Activated CD8-positive, alpha-beta memory T cell treated with anti-CD3 and anti-CD28 coated beads, Interleukin-2, amount 50 U/mL, for 24 hours (primary cell): ENCODE results near the gene SGTA.
"Not testable (repeated sequence)": the region's sequence is repeated elsewhere in the genome, so short reads cannot be mapped to it uniquely, and the experiment has no call there.

ENCODE experiments used
- DNase-seq: peaks from one replicate; pipeline ENCODE4 v3.0.0-alpha.2; 2020; ENCODE audit errors: extremely low read depth

SGTA gene

DNA sequence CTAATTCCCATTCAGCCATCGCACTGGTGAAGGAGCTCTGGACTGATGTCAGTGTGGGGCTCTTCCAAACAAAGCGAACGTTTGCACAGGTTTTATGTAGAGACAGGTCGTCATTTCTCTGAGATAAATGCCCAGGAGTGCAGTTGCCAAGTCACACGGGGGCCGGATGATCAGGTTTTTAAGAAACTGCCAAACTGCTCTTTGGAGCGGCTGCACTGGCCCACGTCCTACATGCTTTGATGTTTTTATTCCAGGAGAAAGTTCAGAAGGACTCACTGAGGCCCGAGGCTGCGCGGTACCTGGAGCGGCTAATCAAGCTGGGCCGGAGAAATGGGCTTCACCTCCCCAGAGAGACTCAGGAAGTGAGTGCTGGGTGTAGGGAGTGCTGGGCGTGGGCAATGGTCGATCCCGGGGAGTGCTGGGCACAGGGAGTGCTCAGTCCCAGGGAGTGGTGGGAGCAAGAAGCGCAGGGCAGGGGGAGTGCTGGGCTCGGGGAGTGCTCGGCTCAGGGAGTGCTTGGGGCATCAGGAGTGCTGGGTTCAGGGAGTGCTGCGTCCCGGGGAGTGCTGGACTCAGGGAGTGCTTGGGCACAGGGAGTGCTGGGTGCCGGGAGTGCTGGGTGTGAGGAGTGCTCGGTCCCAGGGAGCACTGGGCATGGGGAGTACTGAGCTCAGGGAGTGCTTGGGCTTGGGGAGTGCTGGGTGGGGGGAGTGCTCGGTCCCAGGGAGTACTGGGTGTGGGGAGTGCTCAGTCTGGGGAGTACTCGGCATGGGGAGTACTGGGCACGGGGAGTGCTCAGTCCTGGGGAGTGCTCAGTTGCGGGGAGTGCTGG lies 13.0 kb upstream of the SGTA start:
- DNase-seq = no peak

DNA sequence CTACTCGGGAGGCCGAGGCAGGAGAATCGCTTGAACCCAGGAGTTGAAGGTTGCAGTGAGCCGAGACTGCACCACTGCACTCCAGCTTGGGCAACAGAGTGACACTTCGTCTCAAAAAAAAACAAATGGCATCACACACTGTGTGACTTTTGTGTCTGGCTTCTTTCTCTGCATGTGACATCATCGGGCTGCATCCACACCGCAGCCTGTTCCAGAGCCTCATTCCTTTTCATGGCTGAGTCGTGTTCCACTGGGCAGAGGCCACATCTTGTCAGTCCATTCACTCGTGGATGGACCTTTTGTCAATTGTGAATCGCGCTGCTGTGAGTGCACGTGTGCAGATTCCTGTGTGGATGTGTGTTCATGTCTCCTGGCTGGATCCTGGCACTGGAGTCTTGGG lies 10.5 kb upstream of the SGTA start:
- no peak for DNase-seq

DNA sequence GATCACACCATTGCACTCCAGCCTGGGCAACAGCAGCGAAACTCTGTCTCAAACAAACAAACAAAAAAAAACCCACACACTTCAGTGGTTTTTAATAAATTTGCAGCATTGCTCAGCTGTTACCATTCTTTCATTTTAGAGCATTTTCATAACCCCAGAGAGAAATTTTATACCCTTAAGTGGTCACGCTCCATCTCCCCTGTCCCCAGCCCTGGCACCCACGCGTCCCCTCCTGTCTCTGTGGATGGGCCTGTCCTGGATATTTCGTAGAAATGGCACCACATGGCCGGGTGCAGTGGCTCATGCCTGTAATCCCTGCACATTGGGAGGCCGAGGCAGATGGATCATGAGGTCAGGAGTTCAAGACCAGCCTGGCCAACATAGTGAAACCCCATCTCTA lies 10.1 kb upstream of the SGTA start:
- DNase-seq = no peak

DNA sequence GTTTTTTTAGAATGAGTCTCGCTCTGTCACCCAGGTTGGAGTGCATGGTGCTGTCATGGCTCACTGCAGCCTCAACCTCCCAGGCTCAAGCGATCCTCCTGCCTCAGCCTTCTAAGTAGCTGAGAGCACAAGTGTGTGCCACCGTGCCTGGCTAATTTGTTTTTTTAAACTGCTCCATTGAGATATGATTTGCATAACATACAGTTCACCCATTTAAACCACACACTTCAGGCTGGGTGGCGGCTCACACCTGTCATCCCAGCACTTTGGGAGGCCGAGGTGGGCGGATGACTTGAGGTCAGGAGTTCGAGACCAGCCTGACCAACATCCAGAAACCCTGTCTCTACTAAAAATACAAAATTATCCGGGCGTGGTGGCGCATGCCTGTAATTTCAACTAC lies 9.6 kb upstream of the SGTA start:
- not testable (repeated sequence) for DNase-seq

DNA sequence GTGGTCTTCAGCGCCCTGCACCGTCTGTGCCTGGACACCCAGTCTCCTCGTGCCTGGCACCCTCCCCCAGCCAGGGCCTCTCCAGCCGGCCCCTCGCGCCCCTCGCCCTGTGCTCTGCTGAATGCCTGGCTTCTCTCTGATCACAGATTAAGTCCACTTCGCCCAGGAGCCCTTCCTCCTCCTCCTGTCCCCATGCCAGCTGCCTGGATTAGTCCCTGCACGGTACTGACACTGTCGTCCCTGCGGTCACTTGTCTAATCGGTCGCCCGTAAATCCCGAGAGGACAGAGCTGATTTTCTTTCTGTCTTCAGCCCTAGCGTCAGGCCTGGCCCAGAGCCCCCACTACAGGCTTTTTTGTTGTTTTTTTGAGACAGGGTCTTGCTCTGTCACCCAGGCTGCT lies 8.8 kb upstream of the SGTA start:
- DNase-seq = no peak

DNA sequence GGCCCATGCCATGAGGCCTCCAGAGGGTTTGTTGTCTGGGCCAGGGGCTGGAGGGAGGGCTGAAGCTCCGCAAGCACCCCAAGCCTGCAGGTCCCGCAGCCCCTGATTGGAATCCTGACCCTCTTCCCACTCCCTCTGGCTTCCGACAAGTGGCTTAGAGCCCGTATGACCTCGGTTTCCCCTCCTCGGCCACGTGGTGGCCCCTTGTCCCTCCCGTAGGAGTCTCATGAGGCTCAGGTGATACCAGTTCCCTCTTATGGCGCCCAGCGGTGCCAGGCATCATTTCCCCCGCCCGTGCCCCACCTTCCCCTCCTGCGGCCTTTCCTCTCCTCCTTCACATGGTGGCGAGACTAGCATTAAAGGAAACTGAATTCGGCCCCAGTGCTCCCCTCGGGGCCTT lies 8.4 kb upstream of the SGTA start:
- no peak for DNase-seq

DNA sequence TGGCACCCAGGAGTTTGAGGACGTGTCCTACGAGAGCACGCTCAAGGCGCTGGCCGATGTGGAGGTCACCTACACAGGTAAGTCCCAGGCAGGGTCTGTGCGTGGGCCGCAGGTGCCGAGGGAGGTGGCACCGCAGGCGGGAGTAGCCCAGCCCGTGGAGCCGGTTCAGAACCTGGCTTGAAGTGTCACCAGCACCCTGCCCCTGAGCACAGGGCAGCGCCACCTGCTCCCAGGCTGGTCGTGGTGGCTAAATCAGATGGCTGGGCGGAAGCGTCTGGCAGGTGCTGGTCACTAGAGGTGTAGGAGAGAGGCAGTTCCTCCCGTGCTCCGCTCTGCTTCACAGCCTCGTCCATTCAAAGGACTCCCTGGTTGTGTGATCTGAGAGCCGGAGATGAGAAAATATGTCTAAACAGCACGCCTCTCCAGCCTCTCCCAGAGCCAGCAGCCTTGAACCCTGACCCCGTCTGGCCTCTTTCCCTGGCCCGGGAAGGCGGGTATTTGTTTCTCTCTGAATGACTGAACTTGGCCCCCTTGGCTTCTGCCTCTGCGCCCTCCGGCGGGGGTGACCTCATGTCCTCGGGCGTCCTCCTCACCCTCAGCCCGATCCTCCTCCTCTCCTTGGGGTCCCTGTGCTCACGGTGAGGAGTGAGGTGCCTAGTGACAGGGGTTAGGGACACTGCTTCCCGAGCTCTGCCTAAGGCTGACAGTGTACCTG lies 7.6 kb upstream of the SGTA start:
- no peak for DNase-seq

DNA sequence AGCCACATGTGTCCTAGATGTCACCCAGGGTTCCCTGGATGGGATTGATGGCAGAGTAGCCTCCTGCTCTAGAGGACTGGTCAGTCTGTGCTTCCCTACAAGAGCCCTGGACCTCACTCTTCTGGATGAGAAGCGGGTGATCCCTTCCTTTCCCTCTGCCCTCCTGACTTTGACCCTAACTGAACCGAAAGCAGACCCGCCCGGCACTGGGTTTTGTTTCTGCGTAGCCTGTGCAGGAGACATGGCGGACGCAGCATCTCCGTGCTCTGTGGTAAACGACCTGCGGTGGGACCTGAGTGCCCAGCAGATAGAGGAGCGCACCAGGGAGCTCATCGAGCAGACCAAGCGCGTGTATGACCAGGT lies 7.1 kb upstream of the SGTA start:
- no peak for DNase-seq

DNA sequence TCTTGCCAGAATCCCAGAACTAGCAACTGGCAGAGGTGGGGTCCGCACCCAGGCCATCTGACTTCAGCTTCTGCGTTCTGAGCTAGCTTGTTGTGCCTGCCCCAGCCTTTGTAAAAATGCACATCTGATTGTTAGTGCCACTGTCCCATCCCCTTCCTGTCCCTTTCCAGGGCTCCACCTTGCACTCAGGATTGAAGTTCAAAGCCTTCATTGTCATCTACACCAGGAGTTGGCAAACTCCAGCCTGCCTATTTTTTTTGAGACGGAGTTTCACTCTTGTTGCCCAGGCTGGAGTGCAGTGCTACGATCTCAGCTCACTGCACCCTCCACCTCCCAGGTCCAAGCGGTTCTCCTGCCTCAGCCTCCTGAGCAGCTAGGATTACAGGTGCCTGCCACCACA lies 5.2 kb upstream of the SGTA start:
- DNase-seq = no peak

DNA sequence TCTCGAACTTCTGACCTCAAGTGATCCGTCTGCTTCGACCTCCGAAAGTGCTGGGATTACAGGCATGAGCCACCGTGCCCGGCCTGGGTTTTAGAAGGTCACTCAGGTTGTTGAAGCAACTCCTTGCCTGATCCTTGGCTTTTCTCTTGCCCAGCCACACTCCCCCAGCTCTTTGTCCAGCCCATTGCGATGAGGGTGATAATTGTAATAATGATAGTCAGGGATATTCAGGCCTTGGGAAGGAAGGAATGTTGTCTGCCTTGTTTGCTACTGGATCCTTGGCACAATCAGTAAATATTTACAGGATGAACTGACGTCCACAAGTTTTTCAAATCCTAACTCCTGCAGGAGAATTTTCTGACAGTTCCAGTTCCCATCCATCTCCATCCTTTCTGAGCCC lies 4.0 kb upstream of the SGTA start:
- DNase-seq = no peak

DNA sequence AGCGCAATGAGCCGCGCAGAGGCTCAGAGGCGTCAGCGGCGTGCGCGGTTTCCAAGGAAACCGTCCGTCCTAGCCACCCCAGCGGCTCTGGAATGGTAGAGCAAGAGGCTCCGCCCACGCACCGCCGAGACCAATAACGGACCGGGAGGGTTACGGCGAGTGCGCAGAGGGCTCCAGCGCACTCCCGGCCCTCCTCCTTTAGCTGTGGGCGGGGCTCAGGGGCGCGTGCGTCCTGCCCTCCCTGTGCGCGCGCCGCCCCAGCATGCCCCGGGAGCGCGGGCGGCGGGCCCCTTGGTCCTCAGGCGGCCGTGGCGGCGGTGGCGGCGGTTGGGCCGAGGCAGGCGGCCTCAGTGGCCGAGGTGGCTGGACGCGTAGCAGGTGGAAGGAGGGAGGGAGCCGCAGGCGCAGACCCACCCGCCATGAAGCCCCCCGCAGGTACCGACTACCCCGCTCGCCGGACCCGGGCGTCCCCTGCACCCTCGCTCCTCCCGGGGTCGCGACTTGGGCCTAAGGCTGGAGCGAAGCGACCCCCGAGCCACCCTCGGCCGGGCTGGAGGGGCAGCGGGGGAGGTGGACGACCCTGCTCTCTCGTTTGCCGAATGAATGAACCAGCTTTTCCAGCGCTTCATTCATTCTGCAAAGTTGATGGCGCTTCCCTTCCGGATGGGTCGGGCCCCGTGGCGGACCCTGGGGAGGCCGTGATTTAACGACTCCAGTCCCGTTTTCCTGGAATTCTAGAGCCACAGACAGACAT lies 2.3 kb upstream of the SGTA start, which contains the start of gene THOP1:
TSS of gene THOP1 (plus strand) at position 260 of the 754 bp plus-strand sequence. CDS start at position 420, 160 bp downstream.
- peak; percentile 98 for DNase-seq

DNA sequence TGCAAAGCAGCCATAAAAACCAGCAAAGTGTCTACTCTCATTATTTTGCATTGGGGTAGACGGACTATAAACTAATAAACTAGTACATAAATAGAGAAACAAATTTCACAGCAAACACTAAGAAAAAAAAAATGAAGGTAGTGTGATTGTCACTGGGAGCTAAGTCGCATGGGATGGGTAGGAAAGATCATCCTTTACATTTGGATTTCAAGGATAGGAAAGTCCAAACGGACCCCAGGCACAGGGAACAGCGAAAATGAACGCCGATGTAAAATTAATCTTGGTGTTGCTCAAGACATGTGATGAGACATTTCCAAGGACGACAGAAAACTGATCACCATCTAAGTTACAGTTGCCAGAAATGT lies 690 bp upstream of the SGTA start:
- no peak for DNase-seq

DNA sequence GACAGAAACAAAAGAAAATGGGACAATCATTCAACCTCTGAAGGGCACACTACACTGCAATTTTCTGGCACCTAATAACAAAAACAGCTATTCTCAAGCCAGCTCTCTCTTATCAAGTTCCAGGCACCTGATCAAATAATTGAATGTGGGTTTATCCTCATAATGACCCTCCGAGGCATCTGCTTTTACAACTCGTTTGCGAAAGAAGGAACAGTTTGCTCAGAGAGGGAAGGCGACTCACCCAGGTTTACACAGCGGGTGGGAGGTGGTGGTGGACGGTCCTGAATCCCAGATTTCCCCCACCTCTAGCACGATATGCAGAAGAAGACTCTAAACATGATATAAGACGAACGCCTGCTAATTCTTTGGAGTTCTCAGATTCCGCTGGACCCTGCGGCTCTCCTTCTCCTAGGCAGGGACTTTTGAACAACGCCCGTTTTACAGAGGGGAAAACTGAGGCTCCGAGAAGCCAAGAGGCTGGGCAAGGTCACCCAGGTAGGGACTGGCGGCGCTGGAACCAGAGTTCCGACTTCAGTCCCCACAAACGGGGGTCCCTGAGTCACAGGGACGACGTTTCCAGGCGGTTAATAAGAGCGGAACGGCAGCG lies 641 bp downstream of the SGTA start:
- DNase-seq = no peak

DNA sequence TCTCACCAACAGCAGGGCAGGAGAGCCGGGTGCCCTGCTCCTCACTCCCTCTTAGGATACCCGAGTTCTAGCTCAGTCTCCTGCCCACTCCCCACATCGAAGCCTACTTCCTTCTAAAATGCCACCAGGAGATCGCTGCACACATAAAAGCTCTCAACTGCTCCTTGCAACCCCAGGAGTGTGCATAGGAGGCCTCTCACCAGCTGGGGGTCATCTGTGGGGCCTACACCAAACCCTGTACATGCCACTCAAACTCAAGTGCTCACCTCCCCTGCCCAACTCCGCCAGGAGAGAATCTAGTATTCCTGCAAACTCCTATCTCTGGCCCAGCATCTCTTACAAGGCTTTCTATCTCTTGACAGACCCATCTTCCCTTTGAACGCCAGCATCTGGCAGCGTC lies 2.8 kb downstream of the SGTA start:
- DNase-seq = no peak

DNA sequence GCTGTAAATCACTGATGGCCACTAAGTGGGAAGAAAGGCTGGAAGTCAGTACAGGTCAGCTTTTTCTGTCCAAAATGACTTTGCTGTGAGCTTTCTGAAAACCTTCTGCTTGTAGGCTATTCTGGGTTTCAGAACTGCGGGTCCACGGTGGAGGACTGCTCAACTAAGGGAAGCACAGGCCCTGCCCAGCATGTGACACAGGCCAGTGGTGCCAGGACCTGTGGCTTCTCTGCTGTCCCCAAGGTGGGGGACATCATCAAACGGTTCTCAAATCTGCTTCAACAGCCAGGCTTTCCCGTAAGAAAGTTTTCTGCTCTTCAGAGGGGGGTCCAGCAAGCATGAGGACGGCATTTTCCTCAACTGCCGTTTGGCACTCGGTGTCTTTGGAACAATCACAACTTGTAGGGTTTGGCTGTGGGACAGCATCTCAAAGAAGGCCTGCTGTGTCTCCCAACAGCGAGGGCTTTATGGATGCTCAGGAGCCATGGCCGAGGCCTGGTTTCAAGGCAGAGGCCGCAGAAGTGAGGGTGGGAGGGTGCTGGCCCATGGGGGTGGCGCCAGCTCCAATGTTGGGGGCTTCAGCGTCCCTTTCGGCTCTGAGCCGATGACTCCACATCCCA lies 3.8 kb downstream of the SGTA start:
- no peak for DNase-seq

DNA sequence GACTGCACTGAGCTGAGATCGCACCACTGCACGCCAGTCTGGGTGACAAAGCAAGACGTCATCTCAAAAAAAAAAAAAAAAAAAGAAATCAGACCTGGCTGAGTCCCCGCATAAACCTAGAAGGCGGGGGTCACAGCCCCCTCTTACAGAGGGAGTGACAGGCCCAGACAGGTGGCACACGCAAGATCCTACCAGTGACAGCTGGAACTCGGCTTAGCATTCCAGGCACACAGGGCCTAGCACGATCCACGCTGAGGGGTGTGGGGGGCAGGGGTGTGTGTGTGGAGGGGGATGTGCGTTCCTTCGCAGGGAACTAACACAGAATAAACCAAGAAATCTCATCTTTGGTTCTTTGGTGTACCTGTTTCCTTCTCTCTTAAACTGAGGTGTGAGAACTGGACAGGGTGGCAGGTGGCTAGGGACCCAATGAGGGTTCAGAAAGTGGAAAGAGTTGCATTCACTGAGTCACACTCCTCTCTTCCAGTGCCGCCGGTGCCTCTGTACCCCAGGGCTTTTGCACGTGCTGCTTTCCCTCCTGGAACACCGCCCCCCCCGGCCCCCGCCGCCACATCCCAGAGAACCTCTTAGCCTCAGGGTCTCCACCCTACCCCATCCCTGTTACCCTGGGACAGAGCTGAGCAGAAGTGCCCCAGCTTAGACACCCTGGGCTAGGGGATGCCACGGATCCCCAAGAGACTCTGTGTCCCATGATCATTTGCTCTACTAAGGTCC lies 5.0 kb downstream of the SGTA start:
- DNase-seq = no peak

DNA sequence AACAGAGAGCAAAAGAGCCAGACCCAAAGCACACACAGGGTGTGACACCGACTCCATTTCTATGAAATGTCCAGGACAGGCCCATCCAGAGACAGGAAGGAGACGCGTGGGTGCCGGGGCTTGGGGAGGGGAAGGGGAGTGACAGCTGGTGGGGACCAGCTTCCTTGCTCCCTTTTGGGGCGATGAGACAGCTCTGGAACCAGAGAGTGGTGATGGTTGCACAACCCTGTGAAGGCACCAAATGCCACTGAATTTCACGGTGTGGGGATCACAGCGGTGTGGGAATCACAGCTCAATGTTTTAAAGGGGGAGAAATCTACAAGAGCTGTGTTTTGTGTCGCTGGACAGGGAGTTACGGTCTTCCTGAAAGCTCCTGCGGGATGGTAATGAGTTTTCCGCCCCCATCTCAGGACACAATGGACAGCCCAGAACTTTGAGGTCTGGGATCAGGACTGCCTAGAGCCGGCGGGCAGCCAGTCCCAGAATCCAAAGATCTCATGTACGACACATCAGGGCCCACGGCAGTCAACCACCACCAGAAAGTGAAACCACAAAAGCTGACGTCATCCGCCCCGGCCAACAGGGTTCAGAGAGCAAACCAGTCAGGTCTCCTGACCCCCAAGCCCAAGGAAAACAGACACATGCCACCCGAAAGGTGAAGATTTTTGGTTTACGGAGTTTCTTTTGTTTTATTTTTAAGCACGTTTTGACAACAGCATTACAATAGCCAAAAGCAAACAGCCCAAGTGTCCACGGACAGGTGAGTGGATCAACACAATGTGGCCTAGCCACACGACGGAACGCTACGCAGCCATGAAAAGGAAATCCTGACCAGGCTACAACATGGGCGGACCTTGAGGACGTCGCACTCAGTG lies 7.3 kb downstream of the SGTA start:
- DNase-seq = peak; percentile 40

DNA sequence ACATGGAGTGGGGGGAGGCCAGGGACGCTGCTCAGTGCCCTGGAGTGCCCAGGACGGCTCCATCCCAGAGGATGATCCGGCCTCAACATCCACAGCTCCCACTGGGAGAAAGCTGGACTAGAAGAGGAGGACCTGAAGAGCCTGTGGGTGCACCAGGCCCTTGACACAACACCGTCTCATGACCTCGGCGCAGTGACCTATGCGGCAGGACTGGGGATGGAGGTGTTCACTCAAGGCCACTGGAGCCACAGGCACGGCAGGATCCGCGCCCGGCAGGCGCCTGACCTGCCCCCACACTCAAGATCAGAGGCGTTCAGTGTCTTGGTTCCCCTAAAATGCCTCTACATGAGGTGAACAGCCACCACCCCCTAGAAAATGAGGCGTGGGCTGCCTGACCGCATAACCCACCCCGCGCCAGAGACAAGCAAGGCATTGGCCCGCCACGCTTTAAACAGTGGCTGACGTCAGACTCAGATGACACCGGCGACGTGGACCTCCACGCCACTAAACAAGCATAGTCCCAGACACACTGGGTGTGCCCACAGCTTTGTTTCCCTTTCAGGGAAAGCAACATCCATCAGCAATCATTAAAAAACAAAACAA lies 8.0 kb downstream of the SGTA start:
- DNase-seq = no peak

DNA sequence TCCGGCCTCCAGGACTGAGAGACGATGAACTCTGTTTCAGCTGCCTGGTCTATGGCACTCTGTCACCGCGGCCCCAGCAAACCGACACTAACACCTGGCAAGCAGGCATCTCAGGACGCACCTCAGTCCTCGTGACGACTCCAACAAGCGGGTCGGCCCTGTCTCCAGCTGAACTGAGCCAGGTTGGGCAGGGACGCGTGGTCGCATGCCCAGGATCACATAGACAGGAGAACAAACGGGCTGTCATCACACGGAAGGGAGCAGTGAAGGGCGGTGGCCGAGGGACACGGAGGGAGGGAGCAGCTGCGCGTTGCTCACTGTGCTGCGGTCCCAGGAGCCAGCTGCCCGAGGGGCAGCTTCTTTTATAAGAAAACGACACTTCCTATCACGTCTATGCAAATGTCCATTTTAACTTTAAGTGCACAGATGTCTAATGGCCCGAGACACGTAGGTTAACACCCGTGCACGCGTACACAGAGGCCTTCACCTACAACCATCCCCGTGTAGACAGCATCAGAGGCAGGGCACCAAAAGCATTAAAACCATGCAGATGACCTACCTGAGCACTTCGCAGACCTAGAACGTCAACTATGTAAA lies 8.9 kb downstream of the SGTA start:
- no peak for DNase-seq
